Caco-2 (cell line): ENCODE data around the gene GGT5. TPM values are rescaled to one million over a fixed set of nuclear protein-coding genes. Genes with fewer than 3 reads are reported as not detected.

Experiments
- BruUV-seq: library from RNA; stranded (reverse); fragments of 400-500 nt; replicated peaks from 2 replicates; lab custom pipeline; 2021; lab: Mats Ljungman, UMichigan
- CTCF ChIA-PET: fragments of 300-600 bp; sonication (Branson Sonifier 250); formaldehyde crosslinking; loops from one replicate; lab custom pipeline; 2022; ENCODE audit warnings: antibody characterized with exemption; lab: Charles Lee
- POLR2A ChIA-PET: fragments of 300-600 bp; sonication (Branson Sonifier 250); formaldehyde crosslinking; loops from one replicate; lab custom pipeline; 2022; ENCODE audit warnings: antibody characterized with exemption; lab: Charles Lee
- DNase-seq, 2 experiments: peaks; one replicate each; pipeline versions ENCODE4 v3.0.0 to v3.0.0-alpha.2; 2020 to 2022
- H3K27me3 ChIP-seq: replicated peaks from 2 replicates; pipeline ENCODE4 v1.6.0; 2011; ENCODE audit warnings: low read length; ENCODE audit not compliant: control insufficient read depth, insufficient read depth
- H3K36me3 ChIP-seq: 2 replicates; pipeline ENCODE4 v1.5.1; 2011; ENCODE audit warnings: low read length; ENCODE audit not compliant: control insufficient read depth, insufficient read depth
- H3K4me1 ChIP-seq: fragments of 250-450 bp; sonication (Bioruptor Pico); 2 replicates; pipeline ENCODE4 v1.5.1; 2020; ENCODE audit warnings: mild to moderate bottlenecking
- H3K4me3 ChIP-seq: 2 replicates; pipeline ENCODE4 v1.5.1; 2011; ENCODE audit warnings: low read depth, mild to moderate bottlenecking, control low read depth, low read length
- H3K9me3 ChIP-seq: fragments of 250-450 bp; sonication (Bioruptor Pico); 2 replicates; pipeline ENCODE4 v1.5.1; 2020; ENCODE audit warnings: mild to moderate bottlenecking, moderate library complexity
- H3K27ac Mint-ChIP-seq: one replicate; pipeline ENCODE4 v1.8.0; 2022; ENCODE audit warnings: mixed read lengths; ENCODE audit not compliant: unreplicated experiment
- H3K27me3 Mint-ChIP-seq: one replicate; pipeline ENCODE4 v1.8.0; 2022; ENCODE audit warnings: mixed read lengths; ENCODE audit not compliant: insufficient read depth, unreplicated experiment
- H3K36me3 Mint-ChIP-seq: one replicate; pipeline ENCODE4 v1.8.0; 2022; ENCODE audit warnings: mild to moderate bottlenecking, mixed read lengths; ENCODE audit not compliant: insufficient read depth, unreplicated experiment
- H3K4me1 Mint-ChIP-seq: one replicate; pipeline ENCODE4 v1.8.0; 2022; ENCODE audit warnings: low read depth, mixed read lengths; ENCODE audit not compliant: unreplicated experiment
- H3K4me3 Mint-ChIP-seq: one replicate; pipeline ENCODE4 v1.8.0; 2022; ENCODE audit warnings: mild to moderate bottlenecking, moderate library complexity, mixed read lengths; ENCODE audit not compliant: unreplicated experiment
- H3K9me3 Mint-ChIP-seq: one replicate; pipeline ENCODE4 v1.8.0; 2022; ENCODE audit warnings: mixed read lengths; ENCODE audit not compliant: unreplicated experiment
- intact Hi-C: fragments of 100-400 bp; cut with micrococcal nuclease; formaldehyde crosslinking; loops from one replicate; pipeline ENCODE4 v1.10.0; 2022; ENCODE audit not compliant: unreplicated experiment
- total RNA-seq: library from RNA; stranded (reverse); gene quantifications from 2 replicates; pipeline ENCODE4 v1.2.3, GENCODE V29; 2022
- TF ChIP-seq, protein P1 (sequence below), 2 experiments: fragments of 200-600 bp in 1 of 2; IDR thresholded peaks; 1 replicate in 1 of 2; 2 replicates in 1 of 2; pipeline versions ENCODE4 v1.5.1 to v1.8.0; 2011 to 2022; ENCODE audit warnings: antibody characterized with exemption in 1 of 2, control low read depth in 1 of 2, inconsistent platforms in 1 of 2, low read depth in 1 of 2, low read length in 1 of 2, mild to moderate bottlenecking in 1 of 2, moderate library complexity in 1 of 2; ENCODE audit not compliant: insufficient read depth in 1 of 2, severe bottlenecking in 1 of 2, unreplicated experiment in 1 of 2

The GGT5 gene
- total RNA-seq, 1 experiment from 2014 or later: 0.66 TPM

- Mint-ChIP-seq H3K4me1 (no peaks in the 10 kb centered on the region), H3K27me3 (no peaks in the 10 kb centered on the region), H3K27ac (no peak overlapping the region), H3K9me3 (no peaks in the 10 kb centered on the region), H3K4me3 (no peak overlapping the region), H3K36me3 (peaks cover 8% of the 10 kb centered on the region)
- no peak for DNase-seq
- no peaks in the 10 kb centered on the region for H3K9me3 ChIP-seq
- no peaks in the 10 kb centered on the region for H3K27me3 ChIP-seq
- H3K4me3 ChIP-seq: no peak overlapping the region
- TF ChIP-seq, protein P1, sequence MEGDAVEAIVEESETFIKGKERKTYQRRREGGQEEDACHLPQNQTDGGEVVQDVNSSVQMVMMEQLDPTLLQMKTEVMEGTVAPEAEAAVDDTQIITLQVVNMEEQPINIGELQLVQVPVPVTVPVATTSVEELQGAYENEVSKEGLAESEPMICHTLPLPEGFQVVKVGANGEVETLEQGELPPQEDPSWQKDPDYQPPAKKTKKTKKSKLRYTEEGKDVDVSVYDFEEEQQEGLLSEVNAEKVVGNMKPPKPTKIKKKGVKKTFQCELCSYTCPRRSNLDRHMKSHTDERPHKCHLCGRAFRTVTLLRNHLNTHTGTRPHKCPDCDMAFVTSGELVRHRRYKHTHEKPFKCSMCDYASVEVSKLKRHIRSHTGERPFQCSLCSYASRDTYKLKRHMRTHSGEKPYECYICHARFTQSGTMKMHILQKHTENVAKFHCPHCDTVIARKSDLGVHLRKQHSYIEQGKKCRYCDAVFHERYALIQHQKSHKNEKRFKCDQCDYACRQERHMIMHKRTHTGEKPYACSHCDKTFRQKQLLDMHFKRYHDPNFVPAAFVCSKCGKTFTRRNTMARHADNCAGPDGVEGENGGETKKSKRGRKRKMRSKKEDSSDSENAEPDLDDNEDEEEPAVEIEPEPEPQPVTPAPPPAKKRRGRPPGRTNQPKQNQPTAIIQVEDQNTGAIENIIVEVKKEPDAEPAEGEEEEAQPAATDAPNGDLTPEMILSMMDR (IDR thresholded peaks at IDR 0.05; ENCODE audit: insufficient read depth in 1 of 2, low read depth in 1 of 2, low read length in 1 of 2, severe bottlenecking in 1 of 2, unreplicated experiment in 1 of 2): no peak
- peaks cover 16% of the 10 kb centered on the region for H3K4me1 ChIP-seq
- ChIA-PET CTCF (interaction anchor here (0.6 to 0.9 kb wide), 2 partner anchors 23 to 117 kb away, joined by 3 to 8 read pairs; no protein-coding TSS in a partner anchor), POLR2A (no interaction called here)
- no TSS peak for BruUV-seq
- intact Hi-C loops: loop anchor here (5.0 kb wide), 1 partner anchor 197 kb away; the partner anchor contains the start of gene GSTT2
- H3K36me3 ChIP-seq: no peaks in the 10 kb centered on the region; the same call in none of the 2 replicates
Measured at GRCh38 chr22:24179478-24180210, 65.2 kb downstream of the GGT5 start.

GRCh38 chr22:24178502-24179440, 66.1 kb downstream of the GGT5 start:
- H3K36me3 ChIP-seq: no peaks in the 10 kb centered on the region; the same call in none of the 2 replicates
- CTCF ChIA-PET: interaction anchor here (0.6 to 0.9 kb wide), 2 partner anchors 22 to 52 kb away, joined by 3 read pairs; no protein-coding TSS in a partner anchor
- peak in 1 of 2 experiments; percentile 38 for DNase-seq
- Mint-ChIP-seq H3K27me3 (no peaks in the 10 kb centered on the region), H3K4me1 (no peaks in the 10 kb centered on the region), H3K36me3 (peaks cover 13% of the 10 kb centered on the region), H3K9me3 (no peaks in the 10 kb centered on the region), H3K4me3 (no peak overlapping the region), H3K27ac (no peak overlapping the region)
- H3K4me1 ChIP-seq: peaks cover 16% of the 10 kb centered on the region
- H3K27me3 ChIP-seq: no peaks in the 10 kb centered on the region
- no peak overlapping the region for H3K4me3 ChIP-seq
- intact Hi-C loops: loop anchor here (5.0 kb wide), 1 partner anchor 196 kb away; the partner anchor contains the start of gene GSTT2
- BruUV-seq: no TSS peak
- no peaks in the 10 kb centered on the region for H3K9me3 ChIP-seq
- POLR2A ChIA-PET: interaction anchor here (0.6 kb wide), 1 partner anchor 147 kb away, joined by 5 read pairs; no protein-coding TSS in a partner anchor
- TF ChIP-seq, protein P1 (IDR thresholded peaks at IDR 0.05; ENCODE audit: insufficient read depth in 1 of 2, low read depth in 1 of 2, low read length in 1 of 2, severe bottlenecking in 1 of 2, unreplicated experiment in 1 of 2): peak; percentile 27 to 31

DNA sequence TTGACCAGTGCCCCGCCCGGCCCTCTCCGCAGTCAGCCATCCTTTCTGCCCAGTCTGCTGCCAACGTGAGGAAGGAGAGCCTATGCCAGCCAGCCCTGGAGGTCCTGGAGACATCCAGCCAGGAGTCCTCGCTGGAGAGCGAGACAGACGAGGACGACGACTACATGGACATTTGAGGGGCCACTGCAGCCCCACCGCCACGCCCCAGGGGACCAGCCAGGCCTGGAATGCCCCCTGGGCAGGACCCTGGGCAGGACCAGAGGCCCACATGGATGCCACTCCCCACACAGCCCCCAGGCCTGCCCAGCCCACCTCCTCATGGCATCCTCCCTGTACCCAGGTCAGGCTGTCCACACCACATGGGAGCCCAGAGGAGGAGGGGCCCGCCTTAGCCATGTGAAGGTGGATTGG, 66.9 kb downstream of the GGT5 start:
- intact Hi-C loops: loop anchor here (5.0 kb wide), 1 partner anchor 196 kb away; the partner anchor contains the start of gene GSTT2
- ChIA-PET CTCF (no interaction called here), POLR2A (no interaction called here)
- Mint-ChIP-seq H3K36me3 (peaks cover 19% of the 10 kb centered on the region), H3K4me1 (no peaks in the 10 kb centered on the region), H3K27ac (no peak overlapping the region), H3K9me3 (no peaks in the 10 kb centered on the region), H3K27me3 (no peaks in the 10 kb centered on the region), H3K4me3 (no peak overlapping the region)
- Histone ChIP-seq H3K27me3 (no peaks in the 10 kb centered on the region), H3K4me3 (no peak overlapping the region), H3K4me1 (peaks cover 16% of the 10 kb centered on the region), H3K36me3 (no peaks in the 10 kb centered on the region; the same call in none of the 2 replicates), H3K9me3 (no peaks in the 10 kb centered on the region)
- DNase-seq: no peak
- TF ChIP-seq, protein P1 (IDR thresholded peaks at IDR 0.05; ENCODE audit: insufficient read depth in 1 of 2, low read depth in 1 of 2, low read length in 1 of 2, severe bottlenecking in 1 of 2, unreplicated experiment in 1 of 2): no peak
- no TSS peak for BruUV-seq
